GM23338 (cell line): ENCODE data around the gene WFDC8. TPM values are rescaled to one million over a fixed set of nuclear protein-coding genes. Genes with fewer than 3 reads are reported as not detected.

Experiments
- ATAC-seq: fragments of 200-7000 bp; cut with Tn5 transposase; 3 replicates; pipeline ENCODE4 v1.9.1; 2020
- DNase-seq: peaks from one replicate; pipeline ENCODE4 v3.0.0-alpha.2; 2015; ENCODE audit warnings: low spot score
- H2AFZ ChIP-seq: fragments of 200-600 bp; sonication (generic); 2 replicates; pipeline ENCODE4 v1.8.0; 2016; ENCODE audit warnings: antibody characterized with exemption, mild to moderate bottlenecking, moderate library complexity
- H3F3A ChIP-seq: fragments of 200-600 bp; sonication (generic); replicated peaks from 2 replicates; pipeline ENCODE4 v1.8.0; 2017; ENCODE audit warnings: antibody characterized with exemption, mixed run types, low read depth
- H3K27ac ChIP-seq: fragments of 200-600 bp; sonication (generic); 2 replicates; pipeline ENCODE4 v1.6.1; 2016; ENCODE audit warnings: low read depth
- H3K27me3 ChIP-seq: fragments of 200-600 bp; sonication (generic); 2 replicates; pipeline ENCODE4 v1.8.0; 2016; ENCODE audit warnings: mild to moderate bottlenecking, mixed run types, moderate library complexity; ENCODE audit not compliant: insufficient read depth
- H3K36me3 ChIP-seq: fragments of 200-600 bp; sonication (generic); 2 replicates; pipeline ENCODE4 v1.8.0; 2016; ENCODE audit warnings: mild to moderate bottlenecking; ENCODE audit not compliant: insufficient read depth
- H3K4me1 ChIP-seq: fragments of 200-600 bp; sonication (generic); 2 replicates; pipeline ENCODE4 v1.8.0; 2016; ENCODE audit warnings: mild to moderate bottlenecking, moderate library complexity; ENCODE audit not compliant: insufficient read depth
- H3K4me2 ChIP-seq: fragments of 200-600 bp; sonication (generic); 2 replicates; pipeline ENCODE4 v1.7.1; 2017; ENCODE audit warnings: mixed run types
- H3K4me3 ChIP-seq: fragments of 200-600 bp; sonication (generic); 2 replicates; pipeline ENCODE4 v1.6.1; 2016; ENCODE audit warnings: mixed run types
- H3K79me2 ChIP-seq: fragments of 200-600 bp; sonication (generic); replicated peaks from 2 replicates; pipeline ENCODE4 v1.8.0; 2017; ENCODE audit warnings: mild to moderate bottlenecking; ENCODE audit not compliant: insufficient read depth
- H3K9me2 ChIP-seq: fragments of 200-600 bp; sonication (generic); 2 replicates; pipeline ENCODE4 v1.8.0; 2017; ENCODE audit not compliant: insufficient read depth
- H4K20me1 ChIP-seq: fragments of 200-600 bp; sonication (generic); replicated peaks from 2 replicates; pipeline ENCODE4 v1.8.0; 2017; ENCODE audit warnings: mild to moderate bottlenecking; ENCODE audit not compliant: insufficient read depth
- H3K27ac Mint-ChIP-seq: 2 replicates; pipeline ENCODE4 v1.8.0; 2020; ENCODE audit warnings: inconsistent platforms, mild to moderate bottlenecking, moderate library complexity, mixed read lengths
- H3K27me3 Mint-ChIP-seq: 3 replicates; pipeline ENCODE4 v1.8.0; 2022; ENCODE audit warnings: low read depth, mild to moderate bottlenecking, moderate library complexity, mixed read lengths, inconsistent platforms; ENCODE audit not compliant: insufficient read depth, poor library complexity
- H3K36me3 Mint-ChIP-seq: 3 replicates; pipeline ENCODE4 v1.8.0; 2021; ENCODE audit warnings: low read depth, mild to moderate bottlenecking, inconsistent platforms, moderate library complexity, mixed read lengths
- H3K4me1 Mint-ChIP-seq: 3 replicates; pipeline ENCODE4 v1.8.0; 2020; ENCODE audit warnings: mild to moderate bottlenecking, inconsistent platforms, mixed read lengths
- H3K4me3 Mint-ChIP-seq: 3 replicates; pipeline ENCODE4 v1.8.0; 2021; ENCODE audit warnings: moderate library complexity, mild to moderate bottlenecking, inconsistent platforms, mixed read lengths
- H3K9me3 Mint-ChIP-seq: 3 replicates; pipeline ENCODE4 v1.8.0; 2020; ENCODE audit warnings: moderate library complexity, mild to moderate bottlenecking, inconsistent platforms, mixed read lengths
- CREB1 ChIP-seq: fragments of 250-450 bp; sonication (Bioruptor Pico); IDR thresholded peaks from 2 replicates; pipeline ENCODE4 v1.5.0; 2020; ENCODE audit warnings: low read depth, mild to moderate bottlenecking, moderate library complexity
- ETS1 ChIP-seq: IDR thresholded peaks from 2 replicates; pipeline ENCODE4 v1.6.1; 2016; ENCODE audit warnings: antibody characterized with exemption
- EZH2 ChIP-seq: fragments of 200-600 bp; sonication (generic); IDR thresholded peaks from one replicate; pipeline ENCODE4 v1.8.0; 2017; ENCODE audit warnings: antibody characterized with exemption, mild to moderate bottlenecking, low read depth; ENCODE audit not compliant: unreplicated experiment
- EZH2phosphoT487 ChIP-seq: fragments of 200-600 bp; sonication (generic); IDR thresholded peaks from one replicate; pipeline ENCODE4 v1.8.1; 2018; ENCODE audit warnings: antibody characterized with exemption; ENCODE audit not compliant: unreplicated experiment
- JUNB ChIP-seq: IDR thresholded peaks from one replicate; pipeline ENCODE4 v1.6.1; 2016; ENCODE audit warnings: antibody characterized with exemption; ENCODE audit not compliant: unreplicated experiment
- NANOG ChIP-seq: IDR thresholded peaks from 2 replicates; pipeline ENCODE4 v1.6.1; 2016; ENCODE audit warnings: antibody characterized with exemption, borderline replicate concordance
- POLR2AphosphoS5 ChIP-seq: IDR thresholded peaks from 2 replicates; pipeline ENCODE4 v1.6.1; 2016; ENCODE audit warnings: antibody characterized with exemption, low read depth
- REST ChIP-seq: IDR thresholded peaks from one replicate; pipeline ENCODE4 v1.6.1; 2018; ENCODE audit warnings: antibody characterized with exemption; ENCODE audit not compliant: unreplicated experiment
- STAT1 ChIP-seq: IDR thresholded peaks from one replicate; pipeline ENCODE4 v1.6.1; 2016; ENCODE audit warnings: antibody characterized with exemption; ENCODE audit not compliant: unreplicated experiment
- ZNF114 ChIP-seq: fragments of 250-450 bp; sonication (Bioruptor Pico); IDR thresholded peaks from 2 replicates; pipeline ENCODE4 v1.5.0; 2020; ENCODE audit warnings: mild to moderate bottlenecking, moderate library complexity
- ZNF331 ChIP-seq: fragments of 250-450 bp; sonication (Bioruptor Pico); IDR thresholded peaks from 2 replicates; pipeline ENCODE4 v1.5.0; 2020; ENCODE audit warnings: low read depth, mild to moderate bottlenecking, moderate library complexity
- ZNF462 ChIP-seq: fragments of 250-450 bp; sonication (Bioruptor Pico); IDR thresholded peaks from 2 replicates; pipeline ENCODE4 v1.5.0; 2020; ENCODE audit warnings: mild to moderate bottlenecking, moderate library complexity
- polyA plus RNA-seq: library from polyadenylated mRNA; unstranded; fragments of >200 nt; fragmentation: Nextera tagmentation; extraction: Ambion mirVana; gene quantifications from 2 replicates; pipeline ENCODE4 v1.2.1, GENCODE V29; 2016
- total RNA-seq: library from RNA; depleted of rRNA; stranded (reverse); fragments of >200 nt; shearing (Covaris generic); gene quantifications from 2 replicates; pipeline ENCODE4 v1.2.3, GENCODE V29; 2014

The WFDC8 gene
- total and polyA plus RNA-seq, 2 experiments from 2014 or later = 0.23 TPM; not detected in 1

GRCh38 chr20:45507011-45507820 lies 71.9 kb downstream of the WFDC8 start:
- no peak for ATAC-seq
- no peaks in the 10 kb centered on the region for H3K27me3 ChIP-seq
- no peak overlapping the region for H3K4me3 ChIP-seq
- H3K27me3 Mint-ChIP-seq = peaks cover 3% of the 10 kb centered on the region
- H3K4me3 Mint-ChIP-seq = no peak overlapping the region
- H3K27ac ChIP-seq = no peak overlapping the region
- H3K36me3 Mint-ChIP-seq = no peaks in the 10 kb centered on the region
- H3K9me2 ChIP-seq = 0 out of 2 replicates have a peak, but pooled peaks cover 4% of the 10 kb centered on the region
- no peak overlapping the region for H3K27ac Mint-ChIP-seq
- no peaks in the 10 kb centered on the region for H3F3A ChIP-seq
- no peaks in the 10 kb centered on the region for H3K4me1 ChIP-seq
- no peaks in the 10 kb centered on the region for H3K4me1 Mint-ChIP-seq
- no peaks in the 10 kb centered on the region for H4K20me1 ChIP-seq
- H3K4me2 ChIP-seq = no peak overlapping the region
- no peaks in the 10 kb centered on the region for H3K79me2 ChIP-seq
- no peaks in the 10 kb centered on the region for H3K36me3 ChIP-seq
- no peak overlapping the region for H2AFZ ChIP-seq
- no peak for DNase-seq
- H3K9me3 Mint-ChIP-seq = no peaks in the 10 kb centered on the region
- TF ChIP-seq REST = no peak
- TF ChIP-seq POLR2AphosphoS5 = no peak
- TF ChIP-seq JUNB = no peak
- no peak for TF ChIP-seq ZNF462
- TF ChIP-seq ZNF114 = no peak
- no peak for TF ChIP-seq NANOG
- no peak for TF ChIP-seq EZH2phosphoT487
- TF ChIP-seq CREB1 (CRISPR knock-in tag) = no peak
- no peak for TF ChIP-seq ZNF331 (CRISPR knock-in tag)
- TF ChIP-seq EZH2 = no peak
- no peak for TF ChIP-seq STAT1
- TF ChIP-seq ETS1 = no peak
